ENCODE results near the gene UFD1.

- TF ChIP-seq SP1 (IDR thresholded peaks at IDR 0.05) (no peak), LEF1 (IDR thresholded peaks at IDR 0.05; ENCODE audit: borderline replicate concordance) (no peak), ELF4 (IDR thresholded peaks at IDR 0.05) (no peak), FOXK2 (IDR thresholded peaks at IDR 0.05) (no peak), FOXA1 (IDR thresholded peaks at IDR 0.05) (no peak), TARDBP (IDR thresholded peaks at IDR 0.05) (no peak), FOXM1 (IDR thresholded peaks at IDR 0.05; ENCODE audit: borderline replicate concordance) (no peak), BHLHE40 (IDR thresholded peaks at IDR 0.05; ENCODE audit: borderline replicate concordance) (no peak), ARNT (IDR thresholded peaks at IDR 0.05) (no peak), SUZ12 (IDR thresholded peaks at IDR 0.05) (no peak), PKNOX1 (IDR thresholded peaks at IDR 0.05) (no peak), NFRKB (IDR thresholded peaks at IDR 0.05) (no peak), CTBP1 (IDR thresholded peaks at IDR 0.05; ENCODE audit: borderline replicate concordance) (no peak), L3MBTL2 (conservative IDR thresholded peaks at IDR 0.05) (no peak)
These were observed 35.3 kb downstream of the UFD1 start for GRCh38 chr22:19443544-19444211.

All from HEK293T (cell line).